ENCODE measurements around the gene FAM24A. TPM values are rescaled to one million over a fixed set of nuclear protein-coding genes. Genes with fewer than 3 reads are reported as not detected.

Gene FAM24A
- total RNA-seq, 1 donor from 2014 or later: not detected

GRCh38 chr10:122875843-122876466 is 34.5 kb upstream of the FAM24A start:
- Mint-ChIP-seq H3K27ac (ENCODE audit: unreplicated experiment) (peak overlapping the region; percentile 72), H3K4me1 (peaks cover 27% of the 10 kb centered on the region), H3K36me3 (ENCODE audit: low read depth) (no peaks in the 10 kb centered on the region), H3K27me3 (ENCODE audit: low read depth) (peaks cover 2% of the 10 kb centered on the region), H3K9me3 (no peaks in the 10 kb centered on the region), H3K4me3 (no peak overlapping the region)
- no peak for DNase-seq (ENCODE audit: low read depth, low spot score)
- no peak for TF ChIP-seq CTCF (conservative IDR thresholded peaks at IDR 0.05)

- DNase-seq (ENCODE audit: low read depth, low spot score): no peak
- Mint-ChIP-seq H3K4me1 (peaks cover 27% of the 10 kb centered on the region), H3K27ac (ENCODE audit: unreplicated experiment) (peak overlapping the region; percentile 70), H3K4me3 (no peak overlapping the region), H3K36me3 (ENCODE audit: low read depth) (no peaks in the 10 kb centered on the region), H3K9me3 (no peaks in the 10 kb centered on the region), H3K27me3 (ENCODE audit: low read depth) (peaks cover 2% of the 10 kb centered on the region)
- no peak for TF ChIP-seq CTCF (conservative IDR thresholded peaks at IDR 0.05)
Measured at GRCh38 chr10:122876467-122876855, 33.9 kb upstream of the FAM24A start.

GRCh38 chr10:122877264-122877663 is 33.1 kb upstream of the FAM24A start:
- H3K27me3 Mint-ChIP-seq (ENCODE audit: low read depth): peaks cover 3% of the 10 kb centered on the region

GRCh38 chr10:122878799-122879338 is 31.5 kb upstream of the FAM24A start:
- TF ChIP-seq CTCF (conservative IDR thresholded peaks at IDR 0.05): no peak
- Mint-ChIP-seq H3K9me3 (no peaks in the 10 kb centered on the region), H3K4me1 (peaks cover 27% of the 10 kb centered on the region), H3K27me3 (ENCODE audit: low read depth) (peaks cover 4% of the 10 kb centered on the region), H3K27ac (ENCODE audit: unreplicated experiment) (no peak overlapping the region), H3K36me3 (ENCODE audit: low read depth) (no peaks in the 10 kb centered on the region), H3K4me3 (no peak overlapping the region)
- no peak for DNase-seq (ENCODE audit: low read depth, low spot score)

More at GRCh38 chr10:122877264-122877663, 33.1 kb upstream of the FAM24A start:
- Mint-ChIP-seq H3K4me1 (peaks cover 27% of the 10 kb centered on the region), H3K27ac (ENCODE audit: unreplicated experiment) (no peak overlapping the region), H3K36me3 (ENCODE audit: low read depth) (no peaks in the 10 kb centered on the region), H3K9me3 (no peaks in the 10 kb centered on the region), H3K4me3 (no peak overlapping the region)
- DNase-seq (ENCODE audit: low read depth, low spot score): no peak
- no peak for TF ChIP-seq CTCF (conservative IDR thresholded peaks at IDR 0.05)

- no peak for TF ChIP-seq CTCF (conservative IDR thresholded peaks at IDR 0.05)
- peaks cover 8% of the 10 kb centered on the region for H3K27me3 Mint-ChIP-seq (ENCODE audit: low read depth)
- H3K4me3 Mint-ChIP-seq: no peak within 1 kb of the TSS
- DNase-seq (ENCODE audit: low read depth, low spot score): no peak
- no peak within 1 kb of the TSS for H3K27ac Mint-ChIP-seq (ENCODE audit: unreplicated experiment)
- peaks cover 27% of the 10 kb centered on the region for H3K4me1 Mint-ChIP-seq
- no peaks in the 10 kb centered on the region for H3K36me3 Mint-ChIP-seq (ENCODE audit: low read depth)
- H3K9me3 Mint-ChIP-seq: no peaks in the 10 kb centered on the region
Measured at GRCh38 chr10:122879339-122880273, 30.8 kb upstream of the FAM24A start, which contains the start of gene FAM24B. Gene FAM24B, minus strand, starts transcription at chr10:122879581. Its CDS starts 29,066 bp downstream, at chr10:122850515.
